ENCODE results near the gene PKD1.

The PKD1 gene

GRCh38 chr16:2135770-2136490 is at the start of gene PKD1:
PKD1 (minus strand) TSS chr16:2135898; CDS start chr16:2135689, 209 bp downstream.
- peak; percentile 87 for DNase-seq (ENCODE audit: low spot score)

GRCh38 chr16:2184962-2185361 is 49.3 kb upstream of the PKD1 start:
- no peak for DNase-seq (ENCODE audit: low spot score)

- no peak for DNase-seq (ENCODE audit: low spot score)
Observed at GRCh38 chr16:2184346-2184745, 48.6 kb upstream of the PKD1 start.

DNA sequence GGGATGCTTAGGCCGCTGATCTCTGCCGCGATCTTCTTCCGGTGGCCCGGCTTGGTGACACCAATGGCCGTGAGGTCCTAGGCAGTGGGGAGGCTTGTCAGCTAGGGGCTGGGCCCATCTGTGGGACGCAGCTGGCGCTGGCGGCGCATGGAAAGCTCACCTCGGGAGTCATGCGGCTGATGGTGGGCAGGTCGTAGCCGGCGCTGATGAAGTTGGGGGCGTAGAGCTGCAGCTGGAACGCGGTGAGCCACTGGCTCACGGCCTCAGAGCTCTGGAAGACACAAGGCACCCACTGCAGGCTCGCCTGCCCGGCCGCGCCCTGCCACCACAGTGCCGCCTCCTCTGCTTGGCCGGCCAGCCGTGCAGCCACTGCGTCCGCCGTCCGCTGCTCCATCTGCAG is 48.0 kb upstream of the PKD1 start:
- no peak for DNase-seq (ENCODE audit: low spot score)

- no peak for DNase-seq (ENCODE audit: low spot score)
Observed at GRCh38 chr16:2181952-2182351, 46.3 kb upstream of the PKD1 start.

DNA sequence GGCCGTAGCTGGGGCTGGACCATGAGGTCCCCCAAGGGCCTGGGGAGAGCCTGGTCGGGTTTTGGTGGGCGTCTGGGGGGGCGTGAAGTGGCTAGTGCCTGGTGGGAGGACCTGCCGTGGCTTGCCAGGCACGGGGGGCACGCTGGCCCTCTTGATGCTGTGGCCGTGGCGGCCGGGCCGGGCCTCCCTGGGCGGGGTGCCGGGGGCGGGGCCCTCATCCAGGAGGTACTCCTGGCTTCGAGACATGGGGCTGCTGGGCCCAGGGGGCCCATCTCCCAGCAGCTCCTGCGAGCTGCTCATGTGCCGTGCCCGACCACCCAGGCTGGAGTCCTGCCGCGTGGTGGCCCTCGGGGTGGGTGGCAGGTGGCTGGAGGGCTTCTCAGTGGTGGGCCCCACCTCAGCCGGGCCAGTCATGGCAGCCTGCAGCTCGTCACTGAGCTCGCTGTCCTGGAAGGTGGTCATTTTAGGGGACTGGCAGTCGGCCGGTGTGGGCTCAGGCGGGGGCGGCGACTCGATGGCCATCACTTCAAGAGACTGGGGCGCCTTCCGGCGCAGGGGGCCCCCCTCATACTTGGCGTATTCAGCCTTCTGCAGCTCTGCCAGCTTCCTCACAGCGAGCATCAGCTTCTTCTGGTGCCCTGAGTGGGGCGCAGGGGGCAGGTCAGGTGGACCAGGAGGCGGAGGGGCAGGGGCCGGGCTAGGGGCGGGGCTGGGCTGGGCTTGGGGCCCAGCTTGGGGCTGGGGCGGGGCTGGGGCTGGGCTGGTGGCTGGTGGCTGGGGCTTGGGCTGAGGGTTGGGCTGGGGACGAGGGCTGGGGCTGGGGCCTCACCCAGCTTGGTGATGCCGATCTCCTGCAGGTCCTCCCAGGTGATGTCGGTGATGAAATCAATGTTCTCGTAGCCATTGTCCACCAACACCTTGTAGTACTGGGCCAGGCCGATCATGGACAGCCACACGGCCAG is 45.5 kb upstream of the PKD1 start:
- no peak for DNase-seq (ENCODE audit: low spot score)

DNA sequence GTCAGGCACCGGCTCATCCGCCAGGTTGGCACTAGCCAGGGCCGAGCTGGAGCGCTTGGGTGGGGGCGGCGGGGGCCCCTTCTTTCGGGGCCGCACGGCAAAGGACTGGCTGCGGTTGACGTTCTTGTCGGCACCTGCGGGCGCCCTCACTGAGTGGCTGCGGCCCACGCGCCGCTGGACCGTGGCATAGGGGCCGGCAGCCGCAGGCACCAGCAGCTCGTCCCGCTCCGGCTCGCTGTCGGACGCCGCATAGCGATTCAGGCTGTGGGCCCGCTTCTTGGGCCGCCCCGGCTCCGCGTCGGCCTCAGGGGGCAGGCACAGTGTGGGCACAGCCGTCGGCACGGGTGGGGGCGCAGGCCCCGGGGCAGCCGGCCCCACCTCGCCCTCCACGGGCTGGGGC is 44.8 kb upstream of the PKD1 start:
- DNase-seq (ENCODE audit: low spot score) = no peak

- no peak for DNase-seq (ENCODE audit: low spot score)
Observed at GRCh38 chr16:2179576-2179975, 43.9 kb upstream of the PKD1 start.

- DNase-seq (ENCODE audit: low spot score) = no peak
Observed at GRCh38 chr16:2179107-2179501, 43.4 kb upstream of the PKD1 start.

DNA sequence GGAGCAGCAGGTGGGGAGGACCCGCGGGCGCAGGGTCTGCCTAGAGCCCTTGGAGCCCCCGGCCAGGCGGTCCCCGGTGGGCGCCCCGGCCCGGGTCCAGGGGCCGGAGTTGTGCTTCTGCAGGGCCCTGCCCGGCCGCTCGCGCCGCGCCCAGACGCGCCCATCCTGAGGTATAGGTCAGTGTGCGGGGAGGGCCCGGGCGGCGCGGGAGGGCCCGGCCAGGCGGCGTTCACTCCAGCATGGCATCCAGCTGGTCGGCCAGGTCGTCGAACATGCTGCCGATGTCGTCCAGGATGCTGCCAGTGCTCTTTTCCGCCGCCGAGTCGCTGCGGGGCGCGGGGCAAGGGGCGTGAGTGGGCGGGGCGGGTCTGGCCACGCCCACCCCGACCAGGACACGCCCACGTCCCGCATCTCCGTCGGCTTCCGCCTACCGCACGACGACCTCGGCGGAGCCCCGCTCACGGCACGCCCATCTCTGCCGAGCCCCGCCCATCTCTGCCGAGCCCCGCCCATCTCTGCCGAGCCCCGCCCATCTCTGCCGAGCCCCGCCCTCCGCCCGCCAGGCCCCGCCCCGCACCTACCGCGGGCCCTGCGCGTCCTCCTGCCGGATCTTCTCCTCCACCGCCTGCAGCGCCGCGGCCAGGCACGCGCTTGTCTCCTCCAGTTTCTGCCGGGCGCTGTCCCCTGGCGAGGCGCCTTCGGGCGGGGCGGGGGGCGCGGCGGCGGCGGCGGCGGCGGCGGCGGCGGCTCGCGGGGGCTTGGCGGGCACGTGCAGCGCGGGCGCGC is 42.8 kb upstream of the PKD1 start:
- DNase-seq (ENCODE audit: low spot score) = no peak

- DNase-seq (ENCODE audit: low spot score) = no peak
Observed at GRCh38 chr16:2177561-2177960, 41.9 kb upstream of the PKD1 start.

DNA sequence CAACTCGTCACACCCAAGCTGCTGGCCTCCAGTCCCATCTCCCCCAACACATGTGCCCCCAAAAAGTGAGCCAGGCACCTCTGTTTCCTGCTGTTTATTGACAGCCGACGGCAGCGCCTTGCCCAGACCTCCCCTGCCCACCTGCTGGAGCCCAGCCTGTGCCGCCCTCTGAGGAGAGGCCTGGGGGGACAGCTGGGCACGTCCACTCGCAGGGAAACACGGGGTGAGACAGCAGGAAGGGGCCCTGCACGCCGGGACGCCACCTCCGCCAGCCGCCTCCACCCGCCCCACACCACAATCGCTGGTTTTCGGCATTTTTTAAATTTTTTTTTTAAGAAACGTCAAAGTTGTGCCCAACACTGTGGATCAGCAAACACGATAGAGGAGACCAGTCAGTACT is 41.4 kb upstream of the PKD1 start:
- no peak for DNase-seq (ENCODE audit: low spot score)

DNA sequence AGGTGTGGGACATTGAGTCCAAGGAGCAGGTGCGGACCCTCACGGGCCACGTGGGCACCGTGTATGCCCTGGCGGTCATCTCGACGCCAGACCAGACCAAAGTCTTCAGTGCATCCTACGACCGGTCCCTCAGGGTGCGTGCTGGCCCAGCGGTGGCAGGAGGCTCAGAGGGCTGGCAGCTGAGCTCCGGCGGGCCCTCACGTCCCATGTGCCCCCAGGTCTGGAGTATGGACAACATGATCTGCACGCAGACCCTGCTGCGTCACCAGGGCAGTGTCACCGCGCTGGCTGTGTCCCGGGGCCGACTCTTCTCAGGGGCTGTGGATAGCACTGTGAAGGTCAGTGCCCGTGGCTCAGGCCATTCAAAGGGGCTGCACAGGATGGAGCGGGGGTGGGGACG is 40.3 kb upstream of the PKD1 start:
- no peak for DNase-seq (ENCODE audit: low spot score)

GRCh38 chr16:2175454-2175853 is 39.8 kb upstream of the PKD1 start:
- no peak for DNase-seq (ENCODE audit: low spot score)

DNA sequence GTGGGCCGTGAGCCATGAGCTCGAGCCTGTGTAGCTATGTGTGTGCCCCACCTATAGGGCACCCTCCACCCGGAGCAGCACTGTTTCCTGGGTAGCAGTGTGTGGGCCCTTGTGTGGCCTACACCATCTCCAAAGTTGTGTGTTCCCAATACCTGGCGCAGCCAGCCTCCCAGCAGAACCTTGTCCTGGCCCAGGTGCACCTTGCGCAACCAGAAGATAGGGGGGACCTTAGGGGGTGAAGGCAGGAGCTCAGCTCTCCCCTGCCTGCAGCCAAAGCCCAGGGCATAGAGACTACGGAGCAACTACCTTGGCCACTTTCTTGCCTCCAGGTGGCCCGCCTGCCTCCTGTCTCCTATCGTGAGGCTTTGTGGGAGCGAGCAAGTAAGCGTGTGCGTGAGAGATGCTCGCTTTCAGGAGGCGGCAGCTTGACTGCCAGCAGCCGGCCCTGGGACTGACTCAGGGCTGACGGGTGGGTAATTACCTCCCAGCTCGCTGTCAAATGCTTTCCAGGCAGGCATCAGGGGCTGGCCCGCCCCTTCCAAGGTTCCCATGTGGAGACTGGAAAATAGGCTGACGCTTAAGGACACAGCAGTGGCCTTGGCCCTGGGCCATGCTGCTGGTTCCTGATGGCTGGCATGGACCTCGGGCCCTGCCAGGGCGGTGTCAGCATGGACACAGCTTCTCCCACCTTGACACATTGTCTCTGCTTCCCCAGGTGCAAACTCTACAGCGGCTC is 38.9 kb upstream of the PKD1 start:
- DNase-seq (ENCODE audit: low spot score) = no peak

- DNase-seq (ENCODE audit: low spot score) = no peak
Observed at GRCh38 chr16:2173916-2174315, 38.2 kb upstream of the PKD1 start.

- no peak for DNase-seq (ENCODE audit: low spot score)
Observed at GRCh38 chr16:2173366-2173765, 37.7 kb upstream of the PKD1 start.

GRCh38 chr16:2172688-2173335 is 37.1 kb upstream of the PKD1 start:
- no peak for DNase-seq (ENCODE audit: low spot score)

DNA sequence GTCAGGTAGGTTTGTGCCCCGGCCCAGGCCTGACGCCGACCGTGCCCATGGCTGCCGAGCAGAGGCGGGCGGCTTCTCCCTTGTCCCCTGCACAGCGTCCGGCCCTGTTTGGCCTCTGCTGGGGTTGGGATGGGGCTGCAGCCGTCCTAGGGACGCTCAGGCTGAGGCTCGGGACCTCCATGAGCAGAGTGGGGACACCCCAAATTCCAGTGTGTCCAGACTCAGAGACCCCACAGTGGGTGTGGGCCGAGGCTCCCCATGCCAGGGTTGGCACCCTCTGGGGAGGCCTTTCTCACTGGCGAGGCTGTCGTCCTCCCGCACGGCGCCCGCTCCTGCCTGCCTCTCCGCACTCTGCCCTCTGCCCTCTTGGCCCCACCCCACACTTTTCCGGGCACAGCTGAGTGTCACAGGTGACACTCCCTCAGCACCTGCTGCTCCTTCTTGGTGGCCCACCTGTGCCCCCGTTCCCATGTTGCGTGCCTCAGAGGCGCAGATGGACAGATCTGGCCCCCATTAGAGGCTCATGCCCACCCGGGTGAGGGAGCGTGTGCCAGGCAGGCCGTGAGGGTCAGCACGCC is 36.0 kb upstream of the PKD1 start:
- DNase-seq (ENCODE audit: low spot score) = no peak

DNA sequence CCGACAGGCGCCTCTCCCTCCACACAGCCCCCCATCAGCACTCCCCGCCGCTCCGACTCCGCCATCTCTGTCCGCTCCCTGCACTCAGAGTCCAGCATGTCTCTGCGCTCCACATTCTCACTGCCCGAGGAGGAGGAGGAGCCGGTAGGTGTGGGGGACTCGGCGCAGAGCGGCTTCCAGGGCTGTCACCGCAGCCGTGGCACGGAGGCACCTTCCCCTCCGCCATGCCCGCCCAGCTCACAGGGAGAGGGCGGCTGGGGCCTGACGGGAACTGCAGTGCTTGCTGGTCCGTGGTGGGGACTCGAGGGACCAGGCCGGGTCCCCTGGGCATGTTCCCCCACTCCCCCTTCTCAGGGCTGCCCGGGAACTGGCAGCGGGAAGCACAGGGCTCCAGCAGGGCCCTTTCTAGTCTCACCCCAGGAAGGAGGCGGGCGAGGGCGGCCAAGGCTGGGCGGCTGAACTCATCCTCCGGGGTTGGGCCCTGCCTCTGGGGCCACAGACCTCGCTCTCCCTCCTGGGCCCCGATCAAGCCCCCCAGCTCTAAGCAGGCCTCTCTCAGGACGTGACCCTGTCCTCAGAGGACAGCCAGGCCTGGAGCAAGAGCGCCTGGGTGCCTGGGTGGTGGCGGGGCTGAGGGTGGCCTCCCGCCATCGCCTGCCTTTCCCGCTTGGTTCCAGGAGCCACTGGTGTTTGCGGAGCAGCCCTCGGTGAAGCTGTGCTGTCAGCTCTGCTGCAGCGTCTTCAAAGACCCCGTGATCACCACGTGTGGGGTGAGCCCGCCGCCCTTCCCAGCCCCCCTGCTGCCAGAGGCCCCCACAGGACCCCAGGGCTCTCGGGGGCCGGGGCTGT is 35.1 kb upstream of the PKD1 start:
- no peak for DNase-seq (ENCODE audit: low spot score)

Measured in RKO (cell line).